Measurements from ENCODE around the gene TARS2. TPM values are rescaled to one million over a fixed set of nuclear protein-coding genes. Genes with fewer than 3 reads are reported as not detected.

The TARS2 gene
- total and polyA plus RNA-seq, 10 of the 15 experiments (the other 5 are each of a cell fraction or from before 2014, with no cell fraction given): 11.0 to 51.8 (median 45.2) TPM

GRCh38 chr1:150512846-150513245 is 25.6 kb downstream of the TARS2 start:
- no peaks in the 10 kb centered on the region for H3K79me2 ChIP-seq (ENCODE audit: control insufficient read depth, insufficient read depth, low read length)
- ChIA-PET CTCF (interaction anchor here (1.1 kb wide), 1 partner anchor 47 kb away, joined by 4 read pairs; no protein-coding TSS in a partner anchor), SMC1A (ENCODE audit: uncharacterized antibody, unreplicated experiment) (no interaction called here), POLR2A (no interaction called here), RAD21 (ENCODE audit: unreplicated experiment) (no interaction called here)
- no peaks in the 10 kb centered on the region for H4K20me1 ChIP-seq (ENCODE audit: control insufficient read depth, insufficient read depth)
- no TSS peak for BruUV-seq (replicated peaks)
- 90% methylated on average over 2 of the region's 2 CpGs for WGBS (ENCODE audit: insufficient coverage, insufficient replicate concordance, low lambda C conversion rate, missing lambda C conversion rate)
- no peak overlapping the region for H2AFZ ChIP-seq (ENCODE audit: control insufficient read depth, low read depth, low read length)
- no peaks in the 10 kb centered on the region; a peak in 1 of 4 replicates for H3K36me3 ChIP-seq (ENCODE audit: control insufficient read depth in 2 of 2, insufficient read depth in 2 of 2, low read length in 1 of 2)
- ATAC-seq: no peak
- no peak overlapping the region for H3K4me3 ChIP-seq
- no peaks in the 10 kb centered on the region for H3K27me3 ChIP-seq (replicated peaks in 1 of 2; ENCODE audit: control insufficient read depth in 2 of 2, insufficient read depth in 2 of 2, low read length in 1 of 2)
- intact Hi-C loops (cut with micrococcal nuclease; ENCODE audit: unreplicated experiment) (no loop called here), in situ Hi-C loops (cut with MboI) (no loop called here)
- no peak overlapping the region for H3K9ac ChIP-seq (ENCODE audit: control insufficient read depth, insufficient read depth, low read length)
- H3K4me1 ChIP-seq (ENCODE audit: control insufficient read depth, insufficient read depth, low read length): peaks cover 19% of the 10 kb centered on the region
- H3K4me2 ChIP-seq (ENCODE audit: control insufficient read depth, insufficient read depth): no peak overlapping the region
- no peak for TF ChIP-seq YY1 (IDR thresholded peaks at IDR 0.05; ENCODE audit: low read depth, low read length)
- TF ChIP-seq ZNF384 (IDR thresholded peaks at IDR 0.05; ENCODE audit: borderline replicate concordance, low read depth, low read length): no peak
- TF ChIP-seq, protein P1, sequence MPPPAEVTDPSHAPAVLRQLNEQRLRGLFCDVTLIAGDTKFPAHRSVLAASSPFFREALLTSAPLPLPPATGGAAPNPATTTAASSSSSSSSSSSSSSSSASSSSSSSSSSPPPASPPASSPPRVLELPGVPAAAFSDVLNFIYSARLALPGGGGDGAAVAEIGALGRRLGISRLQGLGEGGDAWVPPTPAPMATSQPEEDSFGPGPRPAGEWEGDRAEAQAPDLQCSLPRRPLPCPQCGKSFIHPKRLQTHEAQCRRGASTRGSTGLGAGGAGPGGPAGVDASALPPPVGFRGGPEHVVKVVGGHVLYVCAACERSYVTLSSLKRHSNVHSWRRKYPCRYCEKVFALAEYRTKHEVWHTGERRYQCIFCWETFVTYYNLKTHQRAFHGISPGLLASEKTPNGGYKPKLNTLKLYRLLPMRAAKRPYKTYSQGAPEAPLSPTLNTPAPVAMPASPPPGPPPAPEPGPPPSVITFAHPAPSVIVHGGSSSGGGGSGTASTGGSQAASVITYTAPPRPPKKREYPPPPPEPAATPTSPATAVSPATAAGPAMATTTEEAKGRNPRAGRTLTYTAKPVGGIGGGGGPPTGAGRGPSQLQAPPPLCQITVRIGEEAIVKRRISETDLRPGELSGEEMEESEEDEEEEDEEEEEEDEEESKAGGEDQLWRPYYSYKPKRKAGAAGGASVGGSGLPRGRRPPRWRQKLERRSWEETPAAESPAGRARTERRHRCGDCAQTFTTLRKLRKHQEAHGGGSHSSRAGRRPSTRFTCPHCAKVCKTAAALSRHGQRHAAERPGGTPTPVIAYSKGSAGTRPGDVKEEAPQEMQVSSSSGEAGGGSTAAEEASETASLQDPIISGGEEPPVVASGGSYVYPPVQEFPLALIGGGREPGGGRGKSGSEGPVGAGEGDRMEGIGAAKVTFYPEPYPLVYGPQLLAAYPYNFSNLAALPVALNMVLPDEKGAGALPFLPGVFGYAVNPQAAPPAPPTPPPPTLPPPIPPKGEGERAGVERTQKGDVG (CRISPR knock-in tag; IDR thresholded peaks at IDR 0.05): no peak
- TF ChIP-seq SMC3 (IDR thresholded peaks at IDR 0.05; ENCODE audit: borderline replicate concordance, low read length): no peak
- no peak for TF ChIP-seq KAT2A (conservative IDR thresholded peaks at IDR 0.05; ENCODE audit: control insufficient read depth, low read depth, low read length)
- TF ChIP-seq TCF3 (IDR thresholded peaks at IDR 0.05; ENCODE audit: borderline replicate concordance, insufficient read depth, low read depth, low read length): no peak
- TF ChIP-seq POU2F2 (IDR thresholded peaks at IDR 0.05; ENCODE audit: borderline replicate concordance, low read depth, low read length): no peak
- TF ChIP-seq MYB (IDR thresholded peaks at IDR 0.05; ENCODE audit: borderline replicate concordance, low read depth, low read length): no peak
- FAIRE-seq: no peak
- H3K9me3 ChIP-seq (replicated peaks; ENCODE audit: control insufficient read depth, insufficient read depth, low read length): no peaks in the 10 kb centered on the region
- DNase-seq (ENCODE audit: low read depth, low spot score): no peak
- H3K27ac ChIP-seq (ENCODE audit: control insufficient read depth, insufficient read depth): no peak overlapping the region

Data from GM12878 (cell line).